ENCODE results near the gene PLXDC2. TPM values are rescaled to one million over a fixed set of nuclear protein-coding genes. Genes with fewer than 3 reads are reported as not detected.

PLXDC2 gene
- total RNA-seq, 1 donor from 2014 or later, result 79.2 TPM

- H3K27me3 Mint-ChIP-seq, result no peaks in the 10 kb centered on the region
- H3K4me1 Mint-ChIP-seq (ENCODE audit: unreplicated experiment), result peaks cover 35% of the 10 kb centered on the region
- no peak for DNase-seq (ENCODE audit: extremely low spot score, unreplicated experiment)
- no peaks in the 10 kb centered on the region for H3K9me3 Mint-ChIP-seq
- no peak for TF ChIP-seq CTCF (conservative IDR thresholded peaks at IDR 0.05)
- H3K27ac Mint-ChIP-seq, result no peak overlapping the region
- peaks cover 17% of the 10 kb centered on the region for H3K36me3 Mint-ChIP-seq
- no peak overlapping the region for H3K4me3 Mint-ChIP-seq
Observed at GRCh38 chr10:19970256-19970655, 154.0 kb downstream of the PLXDC2 start.

GRCh38 chr10:19970717-19971116, 154.5 kb downstream of the PLXDC2 start:
- Mint-ChIP-seq H3K27ac (no peak overlapping the region), H3K36me3 (peaks cover 17% of the 10 kb centered on the region), H3K9me3 (no peaks in the 10 kb centered on the region), H3K4me3 (no peak overlapping the region), H3K27me3 (no peaks in the 10 kb centered on the region), H3K4me1 (ENCODE audit: unreplicated experiment) (peaks cover 35% of the 10 kb centered on the region)
- DNase-seq (ENCODE audit: extremely low spot score, unreplicated experiment), result no peak
- TF ChIP-seq CTCF (conservative IDR thresholded peaks at IDR 0.05), result no peak

- Mint-ChIP-seq H3K9me3 (no peaks in the 10 kb centered on the region), H3K27me3 (no peaks in the 10 kb centered on the region), H3K36me3 (peaks cover 17% of the 10 kb centered on the region), H3K4me3 (no peak overlapping the region), H3K27ac (no peak overlapping the region), H3K4me1 (ENCODE audit: unreplicated experiment) (peaks cover 32% of the 10 kb centered on the region)
- no peak for DNase-seq (ENCODE audit: extremely low spot score, unreplicated experiment)
- no peak for TF ChIP-seq CTCF (conservative IDR thresholded peaks at IDR 0.05)
Observed at GRCh38 chr10:19971343-19972052, 155.3 kb downstream of the PLXDC2 start.

GRCh38 chr10:19974138-19974537, 157.9 kb downstream of the PLXDC2 start:
- TF ChIP-seq CTCF (conservative IDR thresholded peaks at IDR 0.05), result no peak
- no peak for DNase-seq (ENCODE audit: extremely low spot score, unreplicated experiment)
- H3K9me3 Mint-ChIP-seq, result no peaks in the 10 kb centered on the region
- H3K4me1 Mint-ChIP-seq (ENCODE audit: unreplicated experiment), result peaks cover 11% of the 10 kb centered on the region
- peaks cover 17% of the 10 kb centered on the region for H3K36me3 Mint-ChIP-seq
- H3K27me3 Mint-ChIP-seq, result no peaks in the 10 kb centered on the region
- peak overlapping the region; percentile 59 for H3K27ac Mint-ChIP-seq
- no peak overlapping the region for H3K4me3 Mint-ChIP-seq

GRCh38 chr10:19974554-19974953, 158.3 kb downstream of the PLXDC2 start:
- H3K4me3 Mint-ChIP-seq, result no peak overlapping the region
- no peaks in the 10 kb centered on the region for H3K9me3 Mint-ChIP-seq
- H3K4me1 Mint-ChIP-seq (ENCODE audit: unreplicated experiment), result peaks cover 7% of the 10 kb centered on the region
- H3K27me3 Mint-ChIP-seq, result no peaks in the 10 kb centered on the region
- DNase-seq (ENCODE audit: extremely low spot score, unreplicated experiment), result no peak
- no peak for TF ChIP-seq CTCF (conservative IDR thresholded peaks at IDR 0.05)
- H3K27ac Mint-ChIP-seq, result peak overlapping the region; percentile 59
- H3K36me3 Mint-ChIP-seq, result peaks cover 17% of the 10 kb centered on the region
